ENCODE data around the gene BICRAL.

GRCh38 chr6:42909835-42910234, 128.0 kb downstream of the BICRAL start:
- TF ChIP-seq, protein P1, sequence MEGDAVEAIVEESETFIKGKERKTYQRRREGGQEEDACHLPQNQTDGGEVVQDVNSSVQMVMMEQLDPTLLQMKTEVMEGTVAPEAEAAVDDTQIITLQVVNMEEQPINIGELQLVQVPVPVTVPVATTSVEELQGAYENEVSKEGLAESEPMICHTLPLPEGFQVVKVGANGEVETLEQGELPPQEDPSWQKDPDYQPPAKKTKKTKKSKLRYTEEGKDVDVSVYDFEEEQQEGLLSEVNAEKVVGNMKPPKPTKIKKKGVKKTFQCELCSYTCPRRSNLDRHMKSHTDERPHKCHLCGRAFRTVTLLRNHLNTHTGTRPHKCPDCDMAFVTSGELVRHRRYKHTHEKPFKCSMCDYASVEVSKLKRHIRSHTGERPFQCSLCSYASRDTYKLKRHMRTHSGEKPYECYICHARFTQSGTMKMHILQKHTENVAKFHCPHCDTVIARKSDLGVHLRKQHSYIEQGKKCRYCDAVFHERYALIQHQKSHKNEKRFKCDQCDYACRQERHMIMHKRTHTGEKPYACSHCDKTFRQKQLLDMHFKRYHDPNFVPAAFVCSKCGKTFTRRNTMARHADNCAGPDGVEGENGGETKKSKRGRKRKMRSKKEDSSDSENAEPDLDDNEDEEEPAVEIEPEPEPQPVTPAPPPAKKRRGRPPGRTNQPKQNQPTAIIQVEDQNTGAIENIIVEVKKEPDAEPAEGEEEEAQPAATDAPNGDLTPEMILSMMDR (IDR thresholded peaks at IDR 0.05; ENCODE audit: low read depth, low read length, missing input control), result no peak
- TF ChIP-seq TAF1 (conservative IDR thresholded peaks at IDR 0.05), result no peak
